Left ventricle myocardium inferior (tissue), 1 donor: Measurements from ENCODE around the gene GRIN2A. TPM values are rescaled to one million over a fixed set of nuclear protein-coding genes. Genes with fewer than 3 reads are reported as not detected.

Source experiments
- DNase-seq: peaks from one replicate; pipeline ENCODE4 v3.0.0-alpha.2; 2020
- H3K27ac ChIP-seq: fragments of 200-600 bp; replicated peaks from 2 replicates; pipeline ENCODE4 v1.8.0; 2021
- H3K27me3 ChIP-seq: fragments of 200-600 bp; 2 replicates; pipeline ENCODE4 v1.8.0; 2021; ENCODE audit warnings: low read depth
- H3K36me3 ChIP-seq: fragments of 200-600 bp; 2 replicates; pipeline ENCODE4 v1.8.0; 2021
- H3K4me1 ChIP-seq: fragments of 200-600 bp; 2 replicates; pipeline ENCODE4 v1.8.0; 2021
- H3K4me3 ChIP-seq: fragments of 200-600 bp; 2 replicates; pipeline ENCODE4 v1.8.0; 2021; ENCODE audit warnings: mild to moderate bottlenecking, moderate library complexity
- H3K9me3 ChIP-seq: fragments of 200-600 bp; replicated peaks from 2 replicates; pipeline ENCODE4 v1.8.0; 2021
- intact Hi-C: fragments of 100-400 bp; cut with micrococcal nuclease; formaldehyde crosslinking; loops from one replicate; pipeline ENCODE4 v1.11.0; 2022
- total RNA-seq: library from RNA; stranded (reverse); fragmentation: NEBNext Ultra II Directional; extraction: Animal tissue kit (Norgen Biotek cat#: 25700); gene quantifications from one replicate; pipeline ENCODE4 v1.2.1, GENCODE V29; 2021
- TF ChIP-seq, protein P1 (sequence below): fragments of 200-600 bp; IDR thresholded peaks from 2 replicates; pipeline ENCODE4 v1.8.0; 2021; ENCODE audit warnings: antibody characterized with exemption, mild to moderate bottlenecking, borderline replicate concordance
- donor health status: DM: no; HTN: yes; CAD: no; lungs with severe emphysema.

The GRIN2A gene
- total RNA-seq, 1 donor from 2014 or later: 2.4 TPM

GRCh38 chr16:10027553-10027952 lies 154.7 kb downstream of the GRIN2A start:
- no peak overlapping the region for H3K4me3 ChIP-seq
- TF ChIP-seq, protein P1, sequence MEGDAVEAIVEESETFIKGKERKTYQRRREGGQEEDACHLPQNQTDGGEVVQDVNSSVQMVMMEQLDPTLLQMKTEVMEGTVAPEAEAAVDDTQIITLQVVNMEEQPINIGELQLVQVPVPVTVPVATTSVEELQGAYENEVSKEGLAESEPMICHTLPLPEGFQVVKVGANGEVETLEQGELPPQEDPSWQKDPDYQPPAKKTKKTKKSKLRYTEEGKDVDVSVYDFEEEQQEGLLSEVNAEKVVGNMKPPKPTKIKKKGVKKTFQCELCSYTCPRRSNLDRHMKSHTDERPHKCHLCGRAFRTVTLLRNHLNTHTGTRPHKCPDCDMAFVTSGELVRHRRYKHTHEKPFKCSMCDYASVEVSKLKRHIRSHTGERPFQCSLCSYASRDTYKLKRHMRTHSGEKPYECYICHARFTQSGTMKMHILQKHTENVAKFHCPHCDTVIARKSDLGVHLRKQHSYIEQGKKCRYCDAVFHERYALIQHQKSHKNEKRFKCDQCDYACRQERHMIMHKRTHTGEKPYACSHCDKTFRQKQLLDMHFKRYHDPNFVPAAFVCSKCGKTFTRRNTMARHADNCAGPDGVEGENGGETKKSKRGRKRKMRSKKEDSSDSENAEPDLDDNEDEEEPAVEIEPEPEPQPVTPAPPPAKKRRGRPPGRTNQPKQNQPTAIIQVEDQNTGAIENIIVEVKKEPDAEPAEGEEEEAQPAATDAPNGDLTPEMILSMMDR: no peak
- no peaks in the 10 kb centered on the region for H3K4me1 ChIP-seq
- peaks cover 53% of the 10 kb centered on the region for H3K27me3 ChIP-seq
- intact Hi-C loops: no loop called here
- no peak overlapping the region for H3K27ac ChIP-seq
- no peaks in the 10 kb centered on the region for H3K36me3 ChIP-seq
- H3K9me3 ChIP-seq: no peaks in the 10 kb centered on the region
- no peak for DNase-seq

DNA sequence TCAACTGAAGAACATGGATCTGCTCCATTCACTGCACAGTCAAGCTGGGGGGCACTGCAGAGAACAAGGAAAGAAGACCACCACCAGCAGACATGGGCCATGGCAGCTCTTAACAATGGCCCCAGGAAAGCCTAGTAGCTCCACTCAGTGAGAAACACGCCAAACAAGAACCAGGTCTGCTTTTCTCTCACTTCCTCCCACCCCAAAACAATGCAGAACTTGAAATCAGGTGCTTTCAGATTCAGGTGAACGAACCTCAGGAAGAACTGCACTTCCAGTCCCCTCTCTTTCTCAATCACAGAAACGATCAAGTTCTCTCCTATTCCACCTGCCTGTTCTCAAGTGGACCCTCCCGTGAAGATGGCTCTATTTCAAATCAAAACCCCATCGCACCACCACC lies 155.6 kb downstream of the GRIN2A start:
- H3K27me3 ChIP-seq: peaks cover 57% of the 10 kb centered on the region
- no peaks in the 10 kb centered on the region for H3K4me1 ChIP-seq
- no peak overlapping the region for H3K27ac ChIP-seq
- H3K9me3 ChIP-seq: no peaks in the 10 kb centered on the region
- intact Hi-C loops: no loop called here
- TF ChIP-seq, protein P1: no peak
- H3K36me3 ChIP-seq: no peaks in the 10 kb centered on the region
- H3K4me3 ChIP-seq: no peak overlapping the region
- DNase-seq: no peak

DNA sequence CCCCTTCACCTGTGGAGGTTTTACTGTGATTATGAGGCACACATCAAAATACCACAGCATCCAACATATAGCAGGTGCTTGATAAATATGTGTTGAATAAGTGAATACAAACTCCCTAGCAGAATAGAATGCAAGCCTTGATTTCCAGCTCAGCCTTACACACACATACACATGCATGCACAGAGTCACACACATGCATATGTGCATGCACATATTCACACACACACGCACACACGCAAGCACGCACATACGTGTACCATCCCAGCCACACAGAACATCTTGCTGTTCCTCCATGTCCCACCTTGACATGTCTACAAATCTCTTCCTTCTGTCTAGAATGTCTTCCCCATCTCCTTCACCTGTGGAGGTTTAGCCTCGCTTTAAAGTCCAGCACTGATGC lies 160.1 kb downstream of the GRIN2A start:
- Histone ChIP-seq H3K27ac (no peak overlapping the region), H3K9me3 (no peaks in the 10 kb centered on the region), H3K27me3 (peaks cover 48% of the 10 kb centered on the region), H3K4me3 (no peak overlapping the region), H3K4me1 (no peaks in the 10 kb centered on the region), H3K36me3 (no peaks in the 10 kb centered on the region)
- no peak for DNase-seq
- intact Hi-C loops: no loop called here
- TF ChIP-seq, protein P1: no peak

DNA sequence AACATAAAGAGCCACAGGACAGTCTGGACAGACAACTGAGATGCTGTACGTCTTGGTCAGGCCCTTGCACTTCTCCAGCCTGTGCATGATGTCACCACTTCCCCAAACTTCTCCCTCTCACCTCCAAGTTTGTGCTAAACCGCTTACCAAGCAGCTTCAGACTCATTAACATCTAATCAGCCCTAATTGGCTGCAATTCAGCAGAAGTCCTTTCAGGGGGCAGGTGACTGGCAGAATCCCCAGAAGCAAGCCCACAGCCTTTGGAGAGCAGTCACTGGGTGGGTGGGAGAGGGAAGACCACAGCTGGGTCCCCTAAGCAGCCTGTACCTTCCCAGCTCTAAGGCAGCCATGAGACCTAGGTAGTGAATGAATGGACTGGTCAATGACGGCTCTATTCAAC lies 161.4 kb downstream of the GRIN2A start:
- no peak for DNase-seq
- intact Hi-C loops: no loop called here
- TF ChIP-seq, protein P1: no peak
- Histone ChIP-seq H3K9me3 (no peaks in the 10 kb centered on the region), H3K4me3 (no peak overlapping the region), H3K27me3 (peaks cover 38% of the 10 kb centered on the region), H3K4me1 (no peaks in the 10 kb centered on the region), H3K36me3 (no peaks in the 10 kb centered on the region), H3K27ac (no peak overlapping the region)

DNA sequence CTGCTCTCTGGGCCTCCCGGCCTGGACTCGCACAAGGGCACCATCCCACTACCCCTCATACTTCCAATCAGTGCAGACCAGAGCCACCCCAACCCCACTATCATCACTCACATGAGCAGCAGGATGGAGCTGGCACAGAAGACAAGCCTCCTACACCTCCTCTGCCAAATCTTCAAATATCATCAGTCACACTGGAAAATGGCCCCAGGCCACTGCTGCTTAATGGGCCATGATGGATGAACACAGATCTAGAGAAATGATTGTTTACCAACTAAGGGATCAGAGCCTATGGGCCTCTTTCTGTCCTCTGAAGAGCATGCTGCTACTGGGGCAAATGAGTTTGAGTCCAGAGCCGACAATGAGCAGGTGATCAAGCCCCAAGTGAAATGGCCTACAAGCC lies 165.5 kb downstream of the GRIN2A start:
- H3K27me3 ChIP-seq: peaks cover 22% of the 10 kb centered on the region
- no peaks in the 10 kb centered on the region for H3K9me3 ChIP-seq
- no peak overlapping the region for H3K4me3 ChIP-seq
- TF ChIP-seq, protein P1: no peak
- DNase-seq: no peak
- no peaks in the 10 kb centered on the region for H3K4me1 ChIP-seq
- H3K27ac ChIP-seq: no peak overlapping the region
- intact Hi-C loops: no loop called here
- H3K36me3 ChIP-seq: no peaks in the 10 kb centered on the region

- Histone ChIP-seq H3K9me3 (no peaks in the 10 kb centered on the region), H3K36me3 (no peaks in the 10 kb centered on the region), H3K27me3 (peaks cover 15% of the 10 kb centered on the region), H3K4me1 (no peaks in the 10 kb centered on the region), H3K27ac (no peak overlapping the region), H3K4me3 (no peak overlapping the region)
- intact Hi-C loops: no loop called here
- TF ChIP-seq, protein P1: no peak
- DNase-seq: no peak
Measured at GRCh38 chr16:10015397-10015796, 166.8 kb downstream of the GRIN2A start.
